Measurements from ENCODE around the gene CPVL.

The CPVL gene

DNA sequence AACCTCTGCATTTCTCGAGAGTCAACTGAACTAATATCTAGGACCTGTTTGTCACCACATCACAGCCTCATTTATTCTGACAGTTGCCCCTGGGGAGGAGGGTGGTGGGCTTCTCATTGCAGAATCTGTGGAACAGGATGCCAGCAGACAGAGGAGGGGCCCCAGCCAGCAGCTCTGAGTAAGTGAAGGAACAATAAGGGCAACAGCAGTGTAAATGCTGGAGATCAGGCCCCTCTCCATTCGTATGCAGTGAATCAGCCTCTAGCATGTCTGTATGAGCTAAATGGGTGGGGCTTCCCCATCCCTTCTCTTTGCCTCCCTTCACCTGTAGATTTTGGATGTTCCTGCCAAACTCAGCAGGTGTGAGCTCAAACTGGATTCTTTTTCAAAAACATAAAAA lies 7.7 kb upstream of the CPVL start:
- no peak for DNase-seq

DNA sequence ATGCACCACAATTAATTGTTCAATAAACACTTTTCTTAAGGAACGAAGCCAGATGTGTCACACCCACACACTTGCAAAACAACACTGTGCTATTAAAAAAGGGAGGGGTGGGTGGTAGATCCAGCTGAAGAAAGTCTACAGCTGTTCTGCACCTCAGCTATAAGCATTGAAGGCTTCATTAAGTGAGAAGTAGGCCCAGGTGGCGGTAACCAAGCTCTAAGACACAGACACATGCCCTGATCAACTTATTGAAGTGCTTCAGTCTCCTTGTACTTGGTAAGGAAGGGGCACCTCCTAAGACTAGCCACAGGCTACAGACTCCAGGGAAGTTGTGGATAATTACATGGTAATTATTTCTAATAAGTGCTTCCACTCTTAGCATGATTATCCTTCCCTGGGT lies 4.5 kb upstream of the CPVL start:
- no peak for DNase-seq

DNA sequence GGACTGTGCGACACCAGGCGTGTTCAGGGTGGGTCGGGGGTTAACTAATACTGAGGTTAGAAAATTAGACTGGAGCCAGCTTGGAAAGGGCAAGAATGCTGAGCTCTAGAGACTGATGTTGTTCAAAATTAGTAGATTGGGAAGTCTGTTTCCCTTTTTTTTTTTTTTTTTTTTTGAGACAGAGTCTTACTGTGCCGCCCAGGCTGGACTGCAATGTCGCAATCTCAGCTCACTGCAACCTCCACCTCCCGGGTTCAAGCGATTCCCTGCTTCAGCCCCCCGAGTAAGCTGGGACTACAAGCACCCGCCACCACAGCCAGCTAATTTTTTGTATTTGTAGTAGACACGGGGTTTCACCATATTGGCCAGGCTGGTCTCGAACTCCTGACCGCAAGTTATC lies 2.7 kb upstream of the CPVL start:
- DNase-seq = no peak

DNA sequence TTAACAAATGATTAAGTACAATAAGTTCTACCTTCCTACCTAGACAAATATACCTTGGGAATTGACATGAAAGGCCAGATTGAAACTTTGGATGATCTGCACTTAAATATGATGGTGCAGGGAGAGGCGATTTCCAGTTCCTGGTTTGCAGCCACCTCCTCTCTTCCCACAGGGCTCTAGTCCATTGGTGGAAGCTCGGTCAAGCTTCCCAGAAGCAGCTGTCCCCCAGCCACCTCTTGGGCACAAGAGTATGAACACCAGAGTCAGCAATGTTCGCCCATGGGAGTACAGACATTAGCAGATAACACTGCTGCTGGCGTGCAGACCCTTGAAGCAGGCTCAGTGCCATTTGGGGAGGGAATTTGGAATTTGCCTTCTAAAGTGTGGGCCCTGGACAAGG lies 1.5 kb upstream of the CPVL start:
- no peak for DNase-seq

DNA sequence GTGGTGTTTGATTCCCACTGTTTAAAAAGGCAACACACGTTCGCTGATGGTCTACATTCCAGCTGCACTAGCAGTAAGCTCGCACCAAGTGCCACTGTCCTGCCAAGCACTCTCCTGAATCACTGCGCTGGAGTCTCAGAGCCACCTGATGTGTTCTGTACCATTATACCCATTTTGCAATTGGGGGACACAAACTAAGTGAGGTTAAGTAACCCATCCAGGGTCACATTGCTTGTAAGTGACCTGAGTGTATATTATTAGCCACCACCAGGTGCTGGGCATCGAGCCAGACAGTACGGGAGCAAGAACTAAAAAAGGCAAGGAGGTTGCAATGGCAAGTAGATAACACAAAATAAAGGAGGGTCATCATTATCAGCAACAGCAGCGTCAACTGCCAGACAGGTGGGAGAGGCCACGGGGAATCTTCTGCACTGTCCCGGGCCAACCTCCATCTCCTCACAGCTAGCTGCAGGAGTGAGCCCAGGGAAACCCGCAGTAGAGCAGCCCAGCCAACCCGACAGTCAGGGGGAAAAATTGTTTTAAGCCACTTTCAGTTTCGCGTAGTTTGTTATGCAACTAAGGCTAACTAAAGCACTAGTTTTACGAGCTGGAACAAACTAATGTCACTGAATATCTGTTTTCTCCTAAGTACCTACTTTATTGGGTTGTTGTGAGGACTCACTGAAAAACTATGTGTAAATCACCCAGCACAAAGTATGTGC lies 712 bp upstream of the CPVL start:
- DNase-seq = no peak

DNA sequence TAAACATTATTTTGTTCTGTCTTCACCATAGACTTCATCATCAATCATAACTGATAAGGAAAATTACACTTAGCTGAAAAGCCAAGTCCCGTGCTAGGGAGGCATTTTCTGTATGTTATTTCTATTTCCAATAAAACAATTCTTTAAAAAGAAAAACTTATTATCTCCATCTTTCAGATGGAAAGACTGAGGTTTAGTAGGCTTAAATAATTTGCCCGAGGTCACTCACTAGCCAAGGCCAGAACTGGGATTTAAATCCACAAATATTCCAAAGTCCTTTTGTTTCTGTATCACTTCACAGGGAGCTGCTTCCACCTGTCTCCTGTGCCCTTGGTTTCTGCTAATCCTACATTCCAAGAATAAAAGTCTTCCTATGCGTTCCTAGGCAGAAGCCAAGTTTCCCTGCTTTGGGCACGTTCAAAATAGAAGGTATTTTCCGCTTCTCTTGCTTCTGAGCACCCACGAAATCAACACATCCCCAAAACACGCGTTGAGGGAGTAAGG lies 732 bp downstream of the CPVL start:
- no peak for DNase-seq

DNA sequence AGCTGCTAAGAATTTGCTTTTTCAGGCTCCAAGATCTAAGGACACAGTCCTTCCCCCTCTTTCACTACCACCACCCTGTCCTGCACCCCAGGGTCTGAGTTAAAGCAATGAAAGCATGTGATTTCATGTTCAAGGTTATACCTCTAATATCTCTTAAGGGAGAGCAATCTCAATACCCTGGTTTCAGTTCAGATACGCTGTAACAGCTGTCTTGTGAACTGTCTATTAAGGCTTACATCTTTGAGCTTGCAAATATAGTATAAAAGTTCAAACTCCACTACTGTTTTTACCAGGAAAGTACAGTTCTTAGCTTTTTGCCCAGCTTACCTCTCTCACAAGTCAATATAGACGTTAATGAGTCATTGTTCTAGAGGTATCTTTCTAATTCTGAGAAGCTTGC lies 2.6 kb downstream of the CPVL start:
- DNase-seq = no peak

DNA sequence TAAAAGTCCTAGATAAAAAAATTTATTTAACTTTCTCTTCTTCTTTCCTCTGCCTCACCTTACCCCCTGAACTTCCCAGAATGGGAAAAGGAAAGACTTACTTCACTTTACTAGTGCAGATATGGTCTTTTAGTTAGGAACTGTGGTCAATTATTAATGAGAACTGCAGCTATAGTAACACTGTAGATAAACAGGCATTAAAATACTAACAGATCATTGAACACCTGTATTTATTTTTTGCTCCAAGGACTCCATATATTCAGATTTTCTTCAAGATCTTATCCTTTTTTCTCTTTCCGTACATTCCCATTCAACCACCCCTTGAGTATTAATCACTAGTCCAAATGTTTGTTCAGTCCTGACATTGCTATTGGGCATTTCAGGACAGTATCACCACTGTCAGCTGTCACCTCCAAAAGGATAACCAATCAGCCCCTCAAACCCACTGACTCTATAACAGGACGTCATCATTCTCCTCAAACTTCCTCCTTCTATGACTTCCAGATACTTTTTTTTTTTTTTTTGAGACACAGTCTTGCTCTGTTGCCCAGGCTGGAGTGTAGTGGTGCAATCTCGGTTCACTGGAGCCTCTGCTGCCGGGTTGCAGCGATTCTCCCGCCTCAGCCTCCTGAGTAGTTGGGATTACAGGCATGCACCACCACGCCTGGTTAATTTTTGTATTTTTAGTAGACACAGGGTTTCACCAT lies 4.2 kb downstream of the CPVL start:
- no peak for DNase-seq

DNA sequence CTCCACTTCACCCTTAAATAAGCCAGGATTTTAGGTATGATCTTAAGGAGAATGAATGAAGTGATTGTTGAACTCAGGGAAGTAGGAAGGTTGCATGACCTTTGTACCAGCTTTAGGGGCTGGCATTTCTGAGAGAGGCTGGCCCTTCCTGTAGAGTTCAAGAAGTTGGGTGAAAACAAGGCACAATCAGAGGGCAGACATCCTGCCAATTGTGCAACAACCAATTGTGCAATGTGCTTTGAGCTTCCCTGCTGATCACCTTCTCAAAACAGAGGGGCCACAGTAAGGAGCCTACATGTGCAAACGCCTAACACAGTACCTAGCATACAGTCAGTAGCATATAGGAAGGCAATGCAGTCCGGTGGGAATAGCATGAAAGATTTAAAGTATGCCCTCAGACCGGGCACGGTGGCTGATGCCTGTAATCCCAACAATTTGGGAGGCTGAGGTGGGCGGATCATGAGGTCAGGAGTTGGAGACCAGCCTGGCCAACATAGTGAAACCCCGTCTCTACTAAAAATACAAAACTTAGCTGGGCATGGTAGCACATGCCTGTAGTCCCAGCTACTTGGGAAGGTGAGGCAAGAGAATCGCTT lies 5.4 kb downstream of the CPVL start:
- DNase-seq = no peak

DNA sequence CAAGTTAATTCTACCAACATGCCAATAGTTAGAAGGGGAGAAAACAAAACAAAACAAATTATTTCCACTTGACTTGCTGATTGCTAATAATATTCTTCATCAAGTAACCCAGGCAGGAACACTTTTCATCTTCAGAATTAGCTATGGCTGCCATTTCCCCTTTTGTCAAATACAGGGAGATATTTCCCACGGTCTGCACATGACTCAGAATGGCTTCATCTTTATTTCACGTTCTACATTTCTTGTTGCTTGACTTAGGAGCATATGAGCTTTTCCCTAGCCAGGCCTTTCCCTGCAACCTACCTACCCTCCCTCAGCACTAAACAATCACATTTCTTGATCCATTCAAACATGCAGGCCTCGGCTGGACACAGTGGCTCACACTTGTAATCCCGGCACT lies 6.5 kb downstream of the CPVL start:
- no peak for DNase-seq

DNA sequence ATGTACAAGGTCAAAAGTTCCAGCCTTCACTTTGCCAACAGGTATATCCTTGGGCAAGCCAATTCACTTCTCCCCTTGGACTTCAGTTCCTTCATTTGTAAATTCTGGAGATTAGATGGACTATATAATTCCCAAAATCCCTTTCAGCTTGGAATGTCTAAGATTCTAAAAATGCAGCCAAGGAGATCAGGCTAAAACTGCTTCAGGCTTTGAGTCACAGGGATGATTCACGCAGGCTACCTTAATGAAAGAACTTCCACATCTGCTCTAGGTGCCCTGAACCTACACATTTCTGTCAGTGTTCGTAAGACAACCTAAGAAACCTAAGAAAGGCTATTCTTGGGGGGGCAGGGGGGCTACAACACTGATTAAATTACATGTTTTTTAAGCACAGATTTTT lies 7.1 kb downstream of the CPVL start:
- DNase-seq = no peak

DNA sequence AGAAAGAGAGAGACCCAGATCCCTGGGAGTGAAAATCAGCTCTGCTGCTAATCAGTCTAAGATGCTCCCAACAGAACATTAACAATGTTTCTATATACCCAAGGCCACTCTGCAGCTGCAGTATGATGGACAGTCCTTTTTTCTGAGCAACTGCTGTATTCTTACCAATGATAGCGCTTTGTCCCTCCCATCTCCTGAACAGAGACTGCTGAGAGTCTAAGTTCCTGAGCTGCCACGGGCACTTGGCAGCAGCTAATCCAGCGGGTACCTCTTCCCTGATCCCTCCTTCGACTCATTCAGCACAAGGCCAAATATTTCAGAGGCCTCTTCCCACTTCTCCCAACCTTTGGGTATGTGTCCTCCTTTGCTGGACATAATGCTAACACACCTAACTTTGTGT lies 7.7 kb downstream of the CPVL start:
- no peak for DNase-seq

DNA sequence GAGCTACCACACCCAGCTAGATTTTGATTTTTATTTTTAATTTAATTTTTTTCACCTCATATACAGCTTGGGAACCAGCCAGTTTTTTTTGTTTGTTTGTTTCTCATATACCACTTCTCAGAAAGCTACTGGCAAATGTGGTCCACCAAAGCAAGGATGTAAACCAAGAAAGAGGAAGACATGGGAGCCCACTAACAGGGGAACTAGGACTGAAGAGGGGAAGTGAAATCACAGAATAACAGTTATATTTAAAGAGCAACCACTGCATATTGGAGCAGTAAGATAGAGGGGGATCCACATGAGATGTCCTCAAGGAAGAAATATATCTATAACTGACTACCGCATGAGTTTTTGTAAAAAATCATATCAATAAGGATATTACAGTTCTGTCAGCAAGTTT lies 10.5 kb downstream of the CPVL start:
- no peak for DNase-seq

DNA sequence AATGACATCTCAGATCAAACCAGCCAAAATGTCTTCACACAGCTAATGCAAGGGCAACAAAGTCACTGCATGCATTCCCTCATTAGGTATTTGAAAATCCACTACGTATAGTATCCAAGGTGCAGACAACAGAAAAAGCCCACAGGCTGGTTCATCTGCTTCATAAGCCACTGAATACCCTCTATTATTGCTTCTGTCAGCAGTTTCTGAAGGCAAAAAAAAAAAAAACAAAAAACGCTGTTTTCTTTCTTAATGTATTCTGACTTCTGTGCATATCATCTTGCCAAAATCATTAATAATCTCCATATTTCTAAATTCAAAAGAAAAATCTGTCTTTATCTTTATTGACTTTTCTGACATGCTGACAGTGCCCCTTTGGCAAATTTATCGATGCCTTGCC lies 13.4 kb downstream of the CPVL start:
- no peak for DNase-seq

DNA sequence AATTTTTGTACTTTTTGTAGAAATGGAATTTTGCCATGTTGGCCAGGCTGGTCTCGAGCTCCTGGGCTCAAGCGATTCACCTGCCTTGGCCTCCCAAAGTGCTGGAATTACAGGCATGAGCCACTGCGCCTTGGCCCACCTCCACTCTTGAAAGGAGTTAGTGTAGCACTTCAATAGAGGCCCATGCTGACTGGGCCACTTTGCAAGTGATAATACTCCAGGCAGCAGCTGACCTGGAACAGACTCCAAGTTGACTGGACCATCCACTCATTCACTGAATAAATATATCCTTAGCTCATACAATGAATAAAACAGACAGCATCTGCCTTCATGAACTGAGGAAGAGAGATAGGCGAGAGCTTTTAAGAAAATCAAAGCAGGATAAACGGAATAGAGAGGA lies 14.7 kb downstream of the CPVL start:
- DNase-seq = no peak

DNA sequence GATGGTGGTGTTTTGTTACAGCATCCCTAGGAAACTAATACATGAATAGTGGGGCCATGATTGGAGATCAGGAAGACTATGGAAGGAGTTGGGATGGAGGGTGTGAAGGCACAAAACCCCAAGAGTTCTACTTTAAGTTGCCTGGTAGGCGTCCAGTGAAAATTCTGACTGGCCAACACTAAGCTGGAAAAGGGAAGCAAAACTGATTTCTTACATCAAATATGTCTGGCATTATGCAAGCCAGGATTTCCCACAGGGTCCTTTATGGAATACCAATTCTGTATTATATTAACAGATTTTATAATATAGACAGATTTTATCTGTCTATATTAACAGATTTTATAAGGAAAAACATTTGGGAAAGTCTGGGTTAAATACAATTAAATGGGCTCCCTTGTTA lies 16.2 kb downstream of the CPVL start:
- no peak for DNase-seq

DNA sequence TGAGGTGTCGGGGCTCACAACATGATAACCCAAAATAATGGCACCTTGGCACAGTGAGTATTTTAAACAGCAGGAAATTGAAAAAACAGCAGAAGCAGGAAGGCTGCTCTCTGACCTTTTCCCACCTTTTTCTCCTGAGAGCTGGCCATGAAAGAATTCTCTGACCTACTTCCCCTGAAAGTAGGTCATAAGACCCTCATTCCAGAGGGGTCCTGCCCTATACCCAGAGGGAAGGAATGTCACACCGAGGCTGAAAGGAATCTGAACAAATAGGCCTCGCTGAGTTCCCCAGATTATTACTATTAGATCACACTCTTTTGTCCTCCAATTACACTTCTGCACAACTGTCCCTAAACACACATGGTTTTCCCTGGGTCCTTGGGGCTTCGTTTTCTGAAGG lies 18.8 kb downstream of the CPVL start:
- no peak for DNase-seq

DNA sequence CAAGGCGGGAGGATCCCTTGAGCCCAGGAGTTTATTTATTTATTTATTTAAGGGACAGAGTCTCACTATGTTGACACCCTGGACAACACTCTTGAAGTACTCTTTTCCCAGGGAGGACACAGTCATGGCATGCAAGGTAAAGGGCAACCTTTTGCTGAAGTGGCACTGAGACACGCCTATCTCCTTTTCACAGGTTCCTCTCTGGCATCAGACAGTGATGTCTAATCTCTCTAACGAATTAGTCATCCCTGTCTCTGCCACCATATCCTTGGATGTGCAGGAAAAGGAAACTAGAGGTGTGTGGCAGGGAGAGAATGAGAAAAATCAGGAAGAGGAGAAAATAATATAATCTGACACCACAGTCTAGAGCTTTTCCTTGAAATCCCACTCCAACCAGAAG lies 19.5 kb downstream of the CPVL start:
- DNase-seq = no peak

DNA sequence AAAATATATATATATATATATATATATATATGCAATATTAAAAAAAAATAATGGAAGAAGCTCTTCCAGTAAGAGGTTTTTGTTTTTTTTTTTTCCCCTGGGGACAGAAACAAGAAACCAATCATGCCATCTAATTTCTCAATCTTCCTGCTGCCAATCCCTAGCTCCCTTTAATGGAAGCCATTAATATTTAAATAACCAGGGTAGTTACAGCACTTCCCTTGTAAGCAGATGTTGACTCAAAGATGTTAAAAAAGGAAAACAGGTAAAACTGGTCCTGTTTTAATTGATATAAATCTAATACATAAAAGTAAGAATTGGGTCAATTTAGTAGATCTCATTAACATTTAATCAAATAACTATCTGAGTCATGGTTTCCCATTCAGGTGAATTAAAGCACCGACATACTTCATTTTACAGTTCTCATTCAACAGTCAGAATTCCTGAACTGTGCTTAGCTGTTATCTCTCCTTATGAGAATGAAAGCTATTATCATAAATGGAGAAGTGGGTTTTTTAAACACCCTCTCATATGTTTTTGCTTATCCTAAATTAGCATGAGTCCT lies 22.6 kb downstream of the CPVL start:
- DNase-seq = no peak

DNA sequence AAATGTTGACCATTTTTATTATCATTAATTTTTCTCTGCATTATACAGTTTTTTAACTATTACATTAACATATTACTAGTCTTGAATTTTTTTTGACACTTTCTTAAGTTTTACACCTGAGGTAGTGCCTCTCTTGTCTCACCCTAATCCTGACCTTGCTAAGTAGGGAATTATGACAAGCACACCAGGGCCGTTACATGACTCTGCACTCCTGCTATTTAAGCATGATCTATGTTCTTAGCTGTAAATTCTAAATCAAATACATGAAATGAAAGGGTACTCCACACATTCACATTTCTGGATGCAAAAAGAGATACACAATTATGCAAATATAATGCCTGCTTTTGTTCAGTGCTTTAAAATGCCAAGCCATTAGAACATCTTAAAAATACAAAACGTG lies 23.6 kb downstream of the CPVL start:
- DNase-seq = no peak

DNA sequence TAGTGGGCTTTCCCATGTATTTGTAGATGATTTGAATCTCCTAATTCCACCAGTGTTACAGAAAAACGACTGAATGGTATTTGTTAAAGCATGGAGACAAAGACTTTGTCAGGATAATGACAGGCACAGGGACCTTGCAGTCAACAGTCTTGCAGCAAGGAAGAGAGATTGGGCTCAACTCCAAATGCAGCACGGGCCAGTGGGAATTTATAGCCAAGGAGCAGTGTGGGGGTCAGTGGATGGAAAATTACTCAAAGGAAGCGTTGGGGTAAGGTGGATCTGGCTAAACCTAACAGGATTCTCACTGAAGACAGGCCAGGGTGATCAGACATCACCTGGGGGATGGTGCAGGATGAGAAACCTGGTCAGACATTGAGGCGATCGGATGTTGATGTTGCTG lies 24.3 kb downstream of the CPVL start:
- no peak for DNase-seq

DNA sequence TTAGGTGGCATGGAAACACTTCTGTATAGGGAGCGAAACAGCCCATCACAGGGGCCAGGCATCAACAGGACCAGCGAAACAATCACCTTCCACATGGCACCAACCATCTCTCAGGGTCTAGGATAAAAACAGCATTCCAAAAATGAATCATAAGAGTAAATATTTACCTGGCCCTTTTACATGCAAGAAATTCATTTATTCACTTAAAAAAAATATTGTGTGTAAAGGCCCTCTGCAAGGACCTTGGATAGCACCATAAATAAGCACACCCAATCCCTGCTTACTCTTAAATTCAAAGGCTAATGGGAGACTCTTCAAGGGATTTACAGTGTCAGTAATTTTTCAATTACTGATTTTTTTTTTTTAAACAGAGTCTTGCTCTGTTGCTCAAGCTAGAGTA lies 25.4 kb downstream of the CPVL start:
- DNase-seq = no peak

DNA sequence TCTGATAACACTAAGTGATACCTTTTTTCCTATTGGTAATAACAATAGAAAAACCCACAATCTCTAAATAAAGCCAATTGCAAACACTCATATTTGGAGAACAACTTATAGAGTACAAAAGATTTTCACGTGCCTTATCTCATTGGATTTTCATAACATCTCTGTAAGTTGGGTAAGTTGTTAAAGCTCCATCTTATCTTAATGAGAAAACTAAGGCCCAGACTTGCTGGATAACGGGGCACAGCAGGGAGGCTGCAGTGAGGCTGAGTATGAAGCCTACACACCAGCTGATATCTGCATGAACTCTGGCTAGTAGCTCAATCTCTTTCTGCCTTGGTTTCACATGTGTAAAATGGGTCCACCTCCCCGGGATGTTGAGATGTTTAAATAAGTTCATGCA lies 26.8 kb downstream of the CPVL start:
- DNase-seq = no peak

All from NCI-H187 treated with DMSO at 0.1 percent for 48 hours (cell line).